Raji (cell line): ENCODE results near the gene SLC35B3.

Experiments
- POLR2A ChIP-seq: IDR thresholded peaks from 2 replicates; pipeline ENCODE4 v1.6.1; 2011; ENCODE audit warnings: low read depth, low read length, control low read depth; ENCODE audit not compliant: insufficient read depth

Gene SLC35B3

GRCh38 chr6:8432614-8433013 lies 2.7 kb downstream of the SLC35B3 start:
- no peak for TF ChIP-seq POLR2A

- no peak for TF ChIP-seq POLR2A
Observed at GRCh38 chr6:8429821-8430220, 5.5 kb downstream of the SLC35B3 start.

- no peak for TF ChIP-seq POLR2A
Observed at GRCh38 chr6:8420031-8420588, 15.2 kb downstream of the SLC35B3 start.

- TF ChIP-seq POLR2A, result no peak
Observed at GRCh38 chr6:8415913-8416312, 19.4 kb downstream of the SLC35B3 start.

GRCh38 chr6:8415280-8415679 lies 20.1 kb downstream of the SLC35B3 start:
- no peak for TF ChIP-seq POLR2A

- no peak for TF ChIP-seq POLR2A
Observed at GRCh38 chr6:8414844-8415243, 20.5 kb downstream of the SLC35B3 start.

GRCh38 chr6:8402546-8402945 lies 32.8 kb downstream of the SLC35B3 start:
- no peak for TF ChIP-seq POLR2A

GRCh38 chr6:8400663-8401062 lies 34.7 kb downstream of the SLC35B3 start:
- no peak for TF ChIP-seq POLR2A

GRCh38 chr6:8392569-8392968 lies 42.8 kb downstream of the SLC35B3 start:
- no peak for TF ChIP-seq POLR2A

GRCh38 chr6:8391934-8392333 lies 43.4 kb downstream of the SLC35B3 start:
- TF ChIP-seq POLR2A, result no peak

GRCh38 chr6:8389036-8389818 lies 46.1 kb downstream of the SLC35B3 start:
- TF ChIP-seq POLR2A, result no peak

- TF ChIP-seq POLR2A, result no peak
Observed at GRCh38 chr6:8387942-8388437, 47.4 kb downstream of the SLC35B3 start.

- TF ChIP-seq POLR2A, result no peak
Observed at GRCh38 chr6:8383584-8383983, 51.8 kb downstream of the SLC35B3 start.

- TF ChIP-seq POLR2A, result no peak
Observed at GRCh38 chr6:8382434-8382833, 52.9 kb downstream of the SLC35B3 start.

- TF ChIP-seq POLR2A, result no peak
Observed at GRCh38 chr6:8375916-8376315, 59.4 kb downstream of the SLC35B3 start.
